Osteoblast (primary cell): ENCODE results near the gene LRRFIP2. TPM values are rescaled to one million over a fixed set of nuclear protein-coding genes. Genes with fewer than 3 reads are reported as not detected.

Experiments used
- DNase-seq: peaks from one replicate; pipeline ENCODE4 v3.0.0; 2011; ENCODE audit warnings: low spot score, mixed read lengths; ENCODE audit not compliant: insufficient read length; ENCODE audit errors: missing footprints
- H2AFZ ChIP-seq: 2 replicates; pipeline ENCODE4 v1.6.0; 2011; ENCODE audit warnings: mild to moderate bottlenecking, low read length
- H3K27ac ChIP-seq: 2 replicates; pipeline ENCODE4 v1.5.1; 2011; ENCODE audit warnings: mild to moderate bottlenecking, low read depth, low read length, moderate library complexity
- H3K27me3 ChIP-seq: 2 replicates; pipeline ENCODE4 v1.6.0; 2012; ENCODE audit warnings: mild to moderate bottlenecking, control low read depth, inconsistent platforms, low read length, moderate library complexity; ENCODE audit not compliant: insufficient read depth
- H3K36me3 ChIP-seq: 2 replicates; pipeline ENCODE4 v1.5.1; 2011; ENCODE audit warnings: mild to moderate bottlenecking, low read length, control low read depth, moderate library complexity; ENCODE audit not compliant: insufficient read depth
- H3K4me1 ChIP-seq: 2 replicates; pipeline ENCODE4 v1.5.1; 2011; ENCODE audit warnings: mild to moderate bottlenecking, low read length, control low read depth, moderate library complexity; ENCODE audit not compliant: insufficient read depth
- H3K4me2 ChIP-seq: 2 replicates; pipeline ENCODE4 v1.6.0; 2011; ENCODE audit warnings: mild to moderate bottlenecking, low read length; ENCODE audit not compliant: insufficient read depth
- H3K4me3 ChIP-seq: fragments of 200-600 bp; sonication (generic); 3 replicates; pipeline ENCODE4 v1.5.1; 2012; ENCODE audit warnings: mild to moderate bottlenecking, low read length, inconsistent platforms; ENCODE audit not compliant: insufficient read depth
- H3K79me2 ChIP-seq: 2 replicates; pipeline ENCODE4 v1.6.0; 2012; ENCODE audit warnings: mild to moderate bottlenecking, low read length, control low read depth, inconsistent platforms; ENCODE audit not compliant: insufficient read depth
- H3K9me3 ChIP-seq: 2 replicates; pipeline ENCODE4 v1.5.1; 2011; ENCODE audit warnings: low read depth, low read length, control low read depth
- H4K20me1 ChIP-seq: 2 replicates; pipeline ENCODE4 v1.6.0; 2012; ENCODE audit warnings: mild to moderate bottlenecking, low read length, control low read depth; ENCODE audit not compliant: insufficient read depth
- CTCF ChIP-seq: IDR thresholded peaks from 2 replicates; pipeline ENCODE4 v1.5.1; 2011; ENCODE audit warnings: mild to moderate bottlenecking, low read depth, low read length, moderate library complexity; ENCODE audit errors: extremely low read depth
- total RNA-seq: library from RNA; depleted of rRNA; stranded (reverse); fragments of >200 nt; gene quantifications from 2 replicates; pipeline ENCODE4 v1.2.3, GENCODE V29; 2012

The LRRFIP2 gene
- total RNA-seq, 1 donor = 71.3 TPM

GRCh38 chr3:37039161-37039846 is 135.1 kb downstream of the LRRFIP2 start:
- Histone ChIP-seq H4K20me1 (no peaks in the 10 kb centered on the region), H3K9me3 (peaks cover 7% of the 10 kb centered on the region), H3K4me2 (no peak overlapping the region), H3K27ac (no peak overlapping the region), H3K4me1 (no peaks in the 10 kb centered on the region), H2AFZ (no peak overlapping the region), H3K27me3 (no peaks in the 10 kb centered on the region), H3K36me3 (peaks cover 35% of the 10 kb centered on the region), H3K79me2 (no peaks in the 10 kb centered on the region), H3K4me3 (no peak overlapping the region)
- no peak for TF ChIP-seq CTCF
- no peak for DNase-seq

GRCh38 chr3:37037352-37037751 is 137.0 kb downstream of the LRRFIP2 start:
- Histone ChIP-seq H4K20me1 (no peaks in the 10 kb centered on the region), H3K27me3 (no peaks in the 10 kb centered on the region), H3K4me2 (no peak overlapping the region), H3K4me1 (no peaks in the 10 kb centered on the region), H3K4me3 (no peak overlapping the region), H3K36me3 (peaks cover 41% of the 10 kb centered on the region), H3K79me2 (no peaks in the 10 kb centered on the region), H2AFZ (no peak overlapping the region), H3K27ac (no peak overlapping the region), H3K9me3 (peaks cover 7% of the 10 kb centered on the region)
- no peak for DNase-seq
- TF ChIP-seq CTCF = no peak

- Histone ChIP-seq H3K4me2 (no peak overlapping the region), H3K9me3 (peaks cover 7% of the 10 kb centered on the region), H4K20me1 (no peaks in the 10 kb centered on the region), H3K79me2 (no peaks in the 10 kb centered on the region), H3K4me1 (peaks cover 3% of the 10 kb centered on the region), H3K4me3 (no peak overlapping the region), H3K27me3 (no peaks in the 10 kb centered on the region), H3K27ac (no peak overlapping the region), H3K36me3 (peaks cover 51% of the 10 kb centered on the region), H2AFZ (no peak overlapping the region)
- no peak for DNase-seq
- no peak for TF ChIP-seq CTCF
These were observed 141.4 kb downstream of the LRRFIP2 start for GRCh38 chr3:37032961-37033360.

- TF ChIP-seq CTCF = no peak
- Histone ChIP-seq H3K36me3 (peaks cover 50% of the 10 kb centered on the region), H3K4me3 (no peak overlapping the region), H4K20me1 (no peaks in the 10 kb centered on the region), H3K9me3 (peaks cover 5% of the 10 kb centered on the region), H2AFZ (no peak overlapping the region), H3K27ac (no peak overlapping the region), H3K79me2 (no peaks in the 10 kb centered on the region), H3K4me2 (no peak overlapping the region), H3K4me1 (peaks cover 3% of the 10 kb centered on the region), H3K27me3 (no peaks in the 10 kb centered on the region)
- DNase-seq = no peak
These were observed 143.2 kb downstream of the LRRFIP2 start for GRCh38 chr3:37031096-37031682.
